ENCODE measurements around the gene COL19A1. TPM values are rescaled to one million over a fixed set of nuclear protein-coding genes. Genes with fewer than 3 reads are reported as not detected.

Gene COL19A1
- polyA plus RNA-seq, 1 of the 3 experiments (the other 2 are of a cell fraction): 0.15 TPM

DNA sequence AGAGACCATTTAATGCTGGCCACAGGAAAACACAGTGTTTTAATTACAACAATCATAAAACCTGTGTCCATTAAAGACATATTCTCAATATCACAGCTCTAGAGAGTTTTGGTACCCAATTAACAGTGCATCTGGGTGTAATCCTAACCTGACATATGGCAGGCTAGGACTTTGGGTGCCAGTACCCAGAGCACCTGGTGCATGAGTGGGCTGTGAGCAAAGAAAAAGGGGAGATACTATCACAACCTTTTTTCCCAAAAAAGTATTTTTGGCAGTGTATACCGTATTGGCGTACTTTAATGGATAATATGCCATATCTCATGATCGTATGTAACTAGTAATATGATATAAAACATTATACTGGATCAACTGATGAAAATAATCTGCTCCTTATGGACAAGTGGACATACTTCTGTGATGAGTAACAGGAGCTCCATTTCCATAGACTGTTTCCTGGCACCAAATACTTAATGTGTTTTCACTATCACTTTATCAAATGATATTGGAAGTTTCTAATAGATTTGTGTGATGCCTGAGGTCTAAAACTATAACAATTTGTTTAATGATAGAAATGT is 91.7 kb downstream of the COL19A1 start:
- Histone ChIP-seq H3K4me1 (ENCODE audit: control insufficient read depth in 1 of 2, insufficient read depth in 2 of 2, low read depth in 1 of 2, low read length in 1 of 2) (peaks cover 0 to 12% of the 10 kb centered on the region in 2 experiments; a peak in 2 of 4 replicates), H2AFZ (ENCODE audit: low read depth) (no peak overlapping the region), H4K20me1 (ENCODE audit: insufficient read depth) (no peaks in the 10 kb centered on the region), H3K9ac (no peak overlapping the region), H3K79me2 (ENCODE audit: insufficient read depth) (no peaks in the 10 kb centered on the region), H3K4me3 (ENCODE audit: low read depth in 2 of 2, low read length in 1 of 2) (no peak overlapping the region), H3K9me2 (no peaks in the 10 kb centered on the region), H3K9me3 (no peaks in the 10 kb centered on the region), H3K36me3 (replicated peaks in 1 of 2; ENCODE audit: control insufficient read depth in 1 of 2, insufficient read depth in 2 of 2, low read length in 1 of 2) (no peaks in the 10 kb centered on the region), H3F3A (replicated peaks; ENCODE audit: insufficient read depth) (peaks cover 4% of the 10 kb centered on the region), H3K4me2 (no peak overlapping the region), H3K27me3 (ENCODE audit: insufficient read depth) (no peaks in the 10 kb centered on the region), H3K27ac (ENCODE audit: low read depth in 2 of 2, low read length in 1 of 2) (peak overlapping the region in 1 of 2 experiments; percentile 71; a peak in 1 of 4 replicates)
- POLR2A ChIA-PET: no interaction called here
- TF ChIP-seq JUND (IDR thresholded peaks at IDR 0.05): peak; percentile 66
- peak; percentile 34 to 74; a peak in 2 of 4 replicates for TF ChIP-seq EP300 (IDR thresholded peaks at IDR 0.05; ENCODE audit: borderline replicate concordance in 1 of 2, low read depth in 1 of 2, low read length in 1 of 2)
- peak; percentile 70 for TF ChIP-seq NFIC (IDR thresholded peaks at IDR 0.05; ENCODE audit: borderline replicate concordance)
- TF ChIP-seq MXI1 (IDR thresholded peaks at IDR 0.05; ENCODE audit: low read depth, low read length): no peak
- peak; percentile 36; the same call in 1 of the 2 replicates for TF ChIP-seq FOSL2 (IDR thresholded peaks at IDR 0.05; ENCODE audit: borderline replicate concordance, low read depth)
- peak; percentile 43; the same call in 1 of the 2 replicates for TF ChIP-seq FOXM1 (IDR thresholded peaks at IDR 0.05; ENCODE audit: low read depth)
- TF ChIP-seq EZH2phosphoT487 (IDR thresholded peaks at IDR 0.05; ENCODE audit: borderline replicate concordance, low read depth): no peak
- TF ChIP-seq PBX3 (IDR thresholded peaks at IDR 0.05): peak; percentile 64
- peak; percentile 14; the same call in 1 of the 2 replicates for TF ChIP-seq TEAD4 (IDR thresholded peaks at IDR 0.05; ENCODE audit: borderline replicate concordance, insufficient read depth)
- peak; percentile 86 for TF ChIP-seq TCF12 (IDR thresholded peaks at IDR 0.05)
- TF ChIP-seq GABPA (IDR thresholded peaks at IDR 0.05; ENCODE audit: low read depth): no peak
- TF ChIP-seq, protein P1, sequence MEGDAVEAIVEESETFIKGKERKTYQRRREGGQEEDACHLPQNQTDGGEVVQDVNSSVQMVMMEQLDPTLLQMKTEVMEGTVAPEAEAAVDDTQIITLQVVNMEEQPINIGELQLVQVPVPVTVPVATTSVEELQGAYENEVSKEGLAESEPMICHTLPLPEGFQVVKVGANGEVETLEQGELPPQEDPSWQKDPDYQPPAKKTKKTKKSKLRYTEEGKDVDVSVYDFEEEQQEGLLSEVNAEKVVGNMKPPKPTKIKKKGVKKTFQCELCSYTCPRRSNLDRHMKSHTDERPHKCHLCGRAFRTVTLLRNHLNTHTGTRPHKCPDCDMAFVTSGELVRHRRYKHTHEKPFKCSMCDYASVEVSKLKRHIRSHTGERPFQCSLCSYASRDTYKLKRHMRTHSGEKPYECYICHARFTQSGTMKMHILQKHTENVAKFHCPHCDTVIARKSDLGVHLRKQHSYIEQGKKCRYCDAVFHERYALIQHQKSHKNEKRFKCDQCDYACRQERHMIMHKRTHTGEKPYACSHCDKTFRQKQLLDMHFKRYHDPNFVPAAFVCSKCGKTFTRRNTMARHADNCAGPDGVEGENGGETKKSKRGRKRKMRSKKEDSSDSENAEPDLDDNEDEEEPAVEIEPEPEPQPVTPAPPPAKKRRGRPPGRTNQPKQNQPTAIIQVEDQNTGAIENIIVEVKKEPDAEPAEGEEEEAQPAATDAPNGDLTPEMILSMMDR (IDR thresholded peaks at IDR 0.05): no peak
- TF ChIP-seq USF2 (IDR thresholded peaks at IDR 0.05; ENCODE audit: borderline replicate concordance, low read depth, low read length): no peak
- no peak; the same call in 1 of the 2 replicates for TF ChIP-seq MEF2A (IDR thresholded peaks at IDR 0.05; ENCODE audit: borderline replicate concordance, low read depth)
- TF ChIP-seq POLR2AphosphoS5 (IDR thresholded peaks at IDR 0.05; ENCODE audit: low read depth, low read length): no peak
- TF ChIP-seq ELF1 (IDR thresholded peaks at IDR 0.05): no peak
- TF ChIP-seq YY1 (IDR thresholded peaks at IDR 0.05; ENCODE audit: low read depth): no peak
- TF ChIP-seq, protein P2, sequence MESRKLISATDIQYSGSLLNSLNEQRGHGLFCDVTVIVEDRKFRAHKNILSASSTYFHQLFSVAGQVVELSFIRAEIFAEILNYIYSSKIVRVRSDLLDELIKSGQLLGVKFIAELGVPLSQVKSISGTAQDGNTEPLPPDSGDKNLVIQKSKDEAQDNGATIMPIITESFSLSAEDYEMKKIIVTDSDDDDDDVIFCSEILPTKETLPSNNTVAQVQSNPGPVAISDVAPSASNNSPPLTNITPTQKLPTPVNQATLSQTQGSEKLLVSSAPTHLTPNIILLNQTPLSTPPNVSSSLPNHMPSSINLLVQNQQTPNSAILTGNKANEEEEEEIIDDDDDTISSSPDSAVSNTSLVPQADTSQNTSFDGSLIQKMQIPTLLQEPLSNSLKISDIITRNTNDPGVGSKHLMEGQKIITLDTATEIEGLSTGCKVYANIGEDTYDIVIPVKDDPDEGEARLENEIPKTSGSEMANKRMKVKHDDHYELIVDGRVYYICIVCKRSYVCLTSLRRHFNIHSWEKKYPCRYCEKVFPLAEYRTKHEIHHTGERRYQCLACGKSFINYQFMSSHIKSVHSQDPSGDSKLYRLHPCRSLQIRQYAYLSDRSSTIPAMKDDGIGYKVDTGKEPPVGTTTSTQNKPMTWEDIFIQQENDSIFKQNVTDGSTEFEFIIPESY (IDR thresholded peaks at IDR 0.05; ENCODE audit: borderline replicate concordance, low read depth): no peak
- no peak for TF ChIP-seq USF1 (IDR thresholded peaks at IDR 0.05; ENCODE audit: borderline replicate concordance, low read depth)
- TF ChIP-seq RFX5 (IDR thresholded peaks at IDR 0.05; ENCODE audit: low read length): no peak
- no peak for TF ChIP-seq SIN3A (IDR thresholded peaks at IDR 0.05; ENCODE audit: borderline replicate concordance, low read depth, low read length)
- CTCF ChIA-PET: no interaction called here
- DNase-seq: no peak
- WGBS (ENCODE audit: low lambda C conversion rate): 7% methylated on average over 3 of the region's 3 CpGs

All from SK-N-SH (cell line).